ENCODE data around the gene DYNLT4. TPM values are rescaled to one million over a fixed set of nuclear protein-coding genes. Genes with fewer than 3 reads are reported as not detected.

Gene DYNLT4
- total and polyA plus RNA-seq, 4 donors, result 0.29 to 0.50 TPM; not detected in 2

DNA sequence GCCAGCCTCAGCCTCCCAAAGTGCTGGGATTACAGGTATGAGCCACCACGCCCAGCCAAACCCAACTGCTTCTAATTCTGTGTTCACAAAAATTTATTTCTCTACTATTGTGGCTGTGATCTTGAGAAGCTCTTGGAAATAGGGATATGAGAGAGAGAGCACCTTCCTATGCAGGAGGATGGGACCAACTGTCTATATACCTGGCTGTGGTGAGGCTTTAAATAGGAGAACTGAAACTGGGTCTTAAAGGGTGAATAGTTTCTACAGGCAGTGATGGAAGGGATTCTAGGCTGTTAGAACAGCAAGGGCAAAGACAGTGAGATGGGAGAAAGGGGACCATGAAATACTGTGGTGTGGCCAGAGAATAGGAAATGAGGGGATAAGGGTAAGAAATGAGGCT, 44.2 kb upstream of the DYNLT4 start:
- Histone ChIP-seq H3K4me1 (ENCODE audit: control insufficient read depth in 4 of 4, insufficient read depth in 4 of 4, low read length in 3 of 4) (no peaks in the 10 kb centered on the region), H3K9me3 (ENCODE audit: control insufficient read depth in 4 of 4, low read length in 3 of 4) (no peaks in the 10 kb centered on the region), H3K9ac (ENCODE audit: low read depth in 1 of 2, low read length in 2 of 2) (no peak overlapping the region), H3K4me3 (ENCODE audit: low read depth in 1 of 3, low read length in 3 of 3) (no peak overlapping the region), H3K27ac (ENCODE audit: low read depth in 1 of 2, low read length in 2 of 2) (no peak overlapping the region), H3K27me3 (ENCODE audit: control insufficient read depth in 4 of 4, insufficient read depth in 4 of 4, low read length in 3 of 4) (no peaks in the 10 kb centered on the region), H3K36me3 (ENCODE audit: control insufficient read depth in 4 of 4, insufficient read depth in 3 of 4, low read depth in 1 of 4, low read length in 3 of 4) (peaks cover 0 to 5% (median 3%) of the 10 kb centered on the region in 4 donors)
- TF ChIP-seq, protein P1, sequence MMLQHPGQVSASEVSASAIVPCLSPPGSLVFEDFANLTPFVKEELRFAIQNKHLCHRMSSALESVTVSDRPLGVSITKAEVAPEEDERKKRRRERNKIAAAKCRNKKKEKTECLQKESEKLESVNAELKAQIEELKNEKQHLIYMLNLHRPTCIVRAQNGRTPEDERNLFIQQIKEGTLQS (IDR thresholded peaks at IDR 0.05), result no peak
- TF ChIP-seq HNF4G (IDR thresholded peaks at IDR 0.05), result no peak
- TF ChIP-seq GABPA (IDR thresholded peaks at IDR 0.05 in 1 of 2, conservative IDR thresholded peaks at IDR 0.05 in 1 of 2), result no peak
- no peak for TF ChIP-seq JUND (IDR thresholded peaks at IDR 0.05)
- no peak for TF ChIP-seq NR2F2 (IDR thresholded peaks at IDR 0.05)
- no peak for TF ChIP-seq FOXA2 (IDR thresholded peaks at IDR 0.05)
- TF ChIP-seq, protein P2, sequence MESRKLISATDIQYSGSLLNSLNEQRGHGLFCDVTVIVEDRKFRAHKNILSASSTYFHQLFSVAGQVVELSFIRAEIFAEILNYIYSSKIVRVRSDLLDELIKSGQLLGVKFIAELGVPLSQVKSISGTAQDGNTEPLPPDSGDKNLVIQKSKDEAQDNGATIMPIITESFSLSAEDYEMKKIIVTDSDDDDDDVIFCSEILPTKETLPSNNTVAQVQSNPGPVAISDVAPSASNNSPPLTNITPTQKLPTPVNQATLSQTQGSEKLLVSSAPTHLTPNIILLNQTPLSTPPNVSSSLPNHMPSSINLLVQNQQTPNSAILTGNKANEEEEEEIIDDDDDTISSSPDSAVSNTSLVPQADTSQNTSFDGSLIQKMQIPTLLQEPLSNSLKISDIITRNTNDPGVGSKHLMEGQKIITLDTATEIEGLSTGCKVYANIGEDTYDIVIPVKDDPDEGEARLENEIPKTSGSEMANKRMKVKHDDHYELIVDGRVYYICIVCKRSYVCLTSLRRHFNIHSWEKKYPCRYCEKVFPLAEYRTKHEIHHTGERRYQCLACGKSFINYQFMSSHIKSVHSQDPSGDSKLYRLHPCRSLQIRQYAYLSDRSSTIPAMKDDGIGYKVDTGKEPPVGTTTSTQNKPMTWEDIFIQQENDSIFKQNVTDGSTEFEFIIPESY (IDR thresholded peaks at IDR 0.05), result no peak
- no peak for TF ChIP-seq FOXA1 (IDR thresholded peaks at IDR 0.05)
- no peak for TF ChIP-seq RAD21 (IDR thresholded peaks at IDR 0.05)
- TF ChIP-seq, protein P3, sequence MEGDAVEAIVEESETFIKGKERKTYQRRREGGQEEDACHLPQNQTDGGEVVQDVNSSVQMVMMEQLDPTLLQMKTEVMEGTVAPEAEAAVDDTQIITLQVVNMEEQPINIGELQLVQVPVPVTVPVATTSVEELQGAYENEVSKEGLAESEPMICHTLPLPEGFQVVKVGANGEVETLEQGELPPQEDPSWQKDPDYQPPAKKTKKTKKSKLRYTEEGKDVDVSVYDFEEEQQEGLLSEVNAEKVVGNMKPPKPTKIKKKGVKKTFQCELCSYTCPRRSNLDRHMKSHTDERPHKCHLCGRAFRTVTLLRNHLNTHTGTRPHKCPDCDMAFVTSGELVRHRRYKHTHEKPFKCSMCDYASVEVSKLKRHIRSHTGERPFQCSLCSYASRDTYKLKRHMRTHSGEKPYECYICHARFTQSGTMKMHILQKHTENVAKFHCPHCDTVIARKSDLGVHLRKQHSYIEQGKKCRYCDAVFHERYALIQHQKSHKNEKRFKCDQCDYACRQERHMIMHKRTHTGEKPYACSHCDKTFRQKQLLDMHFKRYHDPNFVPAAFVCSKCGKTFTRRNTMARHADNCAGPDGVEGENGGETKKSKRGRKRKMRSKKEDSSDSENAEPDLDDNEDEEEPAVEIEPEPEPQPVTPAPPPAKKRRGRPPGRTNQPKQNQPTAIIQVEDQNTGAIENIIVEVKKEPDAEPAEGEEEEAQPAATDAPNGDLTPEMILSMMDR (IDR thresholded peaks at IDR 0.05; ENCODE audit: low read depth, low read length, missing input control), result no peak
- TF ChIP-seq EGR1 (IDR thresholded peaks at IDR 0.05; ENCODE audit: low read depth in 2 of 2), result no peak
- no peak for DNase-seq (ENCODE audit: low spot score)
- 94% methylated on average over 1 of the region's 1 CpG for WGBS

DNA sequence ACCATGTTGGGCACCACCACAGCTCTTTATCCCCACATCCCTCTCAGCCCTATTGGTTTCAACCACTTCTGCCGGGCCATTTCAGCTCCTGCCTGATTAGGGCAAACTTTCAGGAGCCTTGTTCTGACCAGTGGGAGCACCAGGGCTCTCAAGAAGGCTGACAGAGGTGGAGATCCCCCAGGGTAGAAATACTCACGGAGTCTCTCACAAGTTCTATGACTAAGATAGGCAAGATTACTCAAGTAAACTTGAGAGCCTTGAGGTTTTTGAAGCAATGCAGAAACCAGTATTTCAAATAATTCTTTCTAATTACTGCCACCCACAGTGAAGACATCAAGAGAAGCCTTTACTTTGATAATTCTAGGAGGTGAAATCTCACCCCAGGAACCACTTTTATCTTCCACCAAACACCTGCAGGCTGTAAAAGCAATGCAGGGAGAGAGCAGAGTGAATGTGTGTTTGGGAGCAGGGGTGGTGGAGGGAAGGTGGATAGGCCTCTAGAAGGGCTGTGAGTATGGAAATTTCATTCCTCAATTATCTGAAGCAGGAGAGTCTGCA, 42.5 kb upstream of the DYNLT4 start:
- 90% methylated on average over 2 of the region's 2 CpGs for WGBS
- Histone ChIP-seq H3K9ac (ENCODE audit: low read depth in 1 of 2, low read length in 2 of 2) (no peak overlapping the region), H3K4me3 (ENCODE audit: low read depth in 1 of 3, low read length in 3 of 3) (no peak overlapping the region), H3K27ac (ENCODE audit: low read depth in 1 of 2, low read length in 2 of 2) (no peak overlapping the region), H3K9me3 (ENCODE audit: control insufficient read depth in 4 of 4, low read length in 3 of 4) (no peaks in the 10 kb centered on the region), H3K4me1 (ENCODE audit: control insufficient read depth in 4 of 4, insufficient read depth in 4 of 4, low read length in 3 of 4) (no peaks in the 10 kb centered on the region), H3K36me3 (ENCODE audit: control insufficient read depth in 4 of 4, insufficient read depth in 3 of 4, low read depth in 1 of 4, low read length in 3 of 4) (peaks cover 0 to 5% (median 2%) of the 10 kb centered on the region in 4 donors), H3K27me3 (ENCODE audit: control insufficient read depth in 4 of 4, insufficient read depth in 4 of 4, low read length in 3 of 4) (no peaks in the 10 kb centered on the region)
- TF ChIP-seq HNF4G (IDR thresholded peaks at IDR 0.05), result no peak
- TF ChIP-seq, protein P4, sequence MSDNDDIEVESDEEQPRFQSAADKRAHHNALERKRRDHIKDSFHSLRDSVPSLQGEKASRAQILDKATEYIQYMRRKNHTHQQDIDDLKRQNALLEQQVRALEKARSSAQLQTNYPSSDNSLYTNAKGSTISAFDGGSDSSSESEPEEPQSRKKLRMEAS (IDR thresholded peaks at IDR 0.05), result no peak
- TF ChIP-seq RXRA (IDR thresholded peaks at IDR 0.05), result no peak
- no peak for TF ChIP-seq TAF1 (conservative IDR thresholded peaks at IDR 0.05)
- TF ChIP-seq FOXA1 (IDR thresholded peaks at IDR 0.05), result no peak
- TF ChIP-seq GABPA (IDR thresholded peaks at IDR 0.05 in 1 of 2, conservative IDR thresholded peaks at IDR 0.05 in 1 of 2), result no peak
- no peak for TF ChIP-seq EGR1 (IDR thresholded peaks at IDR 0.05; ENCODE audit: low read depth in 2 of 2)
- TF ChIP-seq RAD21 (IDR thresholded peaks at IDR 0.05), result no peak
- TF ChIP-seq, protein P2 (IDR thresholded peaks at IDR 0.05), result no peak
- TF ChIP-seq, protein P3 (IDR thresholded peaks at IDR 0.05; ENCODE audit: low read depth, low read length, missing input control), result no peak
- DNase-seq (ENCODE audit: low spot score), result no peak
